Vagina (tissue), 2 donors: Measurements from ENCODE around the gene DAG1. TPM values are rescaled to one million over a fixed set of nuclear protein-coding genes. Genes with fewer than 3 reads are reported as not detected.

Experiments used
- DNase-seq, 2 donors: peaks; one replicate each; pipeline ENCODE4 v3.0.0-alpha.2; 2017; ENCODE audit errors: extremely low spot score in 2 of 2
- H3K27ac ChIP-seq: fragments of 200-600 bp; sonication (generic); one replicate; pipeline ENCODE4 v1.5.1; 2019
- H3K27me3 ChIP-seq: fragments of 200-600 bp; sonication (generic); one replicate; pipeline ENCODE4 v1.5.1; 2019
- H3K36me3 ChIP-seq, 2 donors: fragments of 200-600 bp; sonication (generic); one replicate each; pipeline ENCODE4 v1.5.1; 2017 to 2019
- H3K4me1 ChIP-seq: fragments of 200-600 bp; sonication (generic); one replicate; pipeline ENCODE4 v1.5.1; 2019
- H3K4me3 ChIP-seq, 2 donors: fragments of 200-600 bp; sonication (generic); 1 replicate in 1 of 2; 2 replicates in 1 of 2; pipeline ENCODE4 v1.5.1; 2016 to 2019
- H3K9me3 ChIP-seq: fragments of 200-600 bp; sonication (generic); one replicate; pipeline ENCODE4 v1.5.1; 2019
- POLR2A ChIP-seq, 2 donors: fragments of 450-650 bp; IDR thresholded peaks; one replicate each; pipeline ENCODE4 v1.6.1; 2017; ENCODE audit warnings: antibody characterized with exemption in 2 of 2, mild to moderate bottlenecking in 2 of 2, moderate library complexity in 2 of 2
- POLR2AphosphoS5 ChIP-seq, 2 donors: sonication (generic); formaldehyde crosslinking; IDR thresholded peaks; one replicate each; pipeline ENCODE4 v1.9.0; 2017; ENCODE audit warnings: antibody characterized with exemption in 2 of 2, mild to moderate bottlenecking in 2 of 2, low read depth in 1 of 2; ENCODE audit not compliant: insufficient read depth in 1 of 2
- intact Hi-C: fragments of 100-400 bp; cut with DNase I; formaldehyde crosslinking; loops from one replicate; pipeline ENCODE4 v1.15.1; 2023
- total RNA-seq: library from RNA; depleted of rRNA; stranded (reverse); fragments of >200 nt; gene quantifications from one replicate; pipeline ENCODE4 v1.2.3, GENCODE V29; 2016
- TF ChIP-seq, protein P1 (sequence below), 3 experiments: fragments of 450-650 bp in 2 of 3; fragments of 200-600 bp in 1 of 3; sonication (generic) in 1 of 3; IDR thresholded peaks; one replicate each; pipeline ENCODE4 v1.5.1; 2017 to 2019; ENCODE audit warnings: antibody characterized with exemption in 3 of 3, mild to moderate bottlenecking in 2 of 3, moderate library complexity in 2 of 3

The DAG1 gene
- total RNA-seq, 1 donor from 2014 or later, result 46.7 TPM

DNA sequence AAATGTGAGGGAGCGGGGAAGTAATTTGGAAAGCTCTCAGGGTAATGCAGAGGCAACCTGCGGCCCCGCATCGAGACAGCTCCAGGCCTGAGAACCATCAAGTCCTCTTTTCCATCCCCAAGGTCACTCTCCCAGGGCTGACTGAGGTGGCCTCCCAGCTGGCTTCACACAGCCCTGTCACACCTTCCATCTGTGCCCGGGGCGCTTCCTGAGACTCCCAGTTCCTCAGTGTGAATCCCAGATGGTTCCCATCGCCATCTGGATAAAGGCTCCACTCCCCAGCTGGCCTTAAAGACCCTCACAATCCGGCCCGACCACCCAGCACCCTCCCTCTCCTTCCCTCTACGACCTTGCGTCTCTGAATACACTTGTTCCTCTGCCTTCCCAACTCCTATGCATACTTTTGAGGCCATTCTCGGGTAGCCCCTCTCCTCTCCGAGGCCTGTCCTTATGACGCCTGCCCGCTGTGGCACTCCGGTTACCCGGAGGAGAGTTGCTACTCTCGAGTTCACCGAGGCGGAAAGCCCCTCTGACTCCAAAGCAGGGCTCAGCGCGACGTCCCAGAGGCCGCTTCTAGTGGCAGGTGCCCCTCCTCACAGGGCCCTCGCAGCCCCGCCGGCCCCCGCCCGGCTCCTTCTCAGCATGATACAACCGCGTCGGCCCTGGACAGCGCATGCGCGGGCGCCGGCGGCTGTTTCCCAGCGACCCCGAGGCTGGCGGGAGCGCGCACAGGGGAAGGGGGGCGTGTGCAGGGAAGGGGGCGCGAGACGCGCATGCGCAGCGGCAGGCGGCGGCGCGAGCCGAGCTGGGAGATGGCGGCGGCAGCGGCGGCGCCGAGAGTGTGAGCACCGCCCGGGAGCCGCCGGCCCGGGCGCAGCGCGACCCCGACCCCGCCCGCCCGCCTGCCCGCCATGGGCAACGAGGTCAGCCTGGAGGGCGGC lies 83.9 kb downstream of the DAG1 start, which contains the start of gene BSN:
Gene BSN, plus strand, starts transcription at position 786 of the 941 bp plus-strand sequence. Its CDS starts 126 bp downstream, at position 912.
- intact Hi-C loops, result no loop called here
- H3K4me3 ChIP-seq, result peak within 1 kb of the TSS; percentile 57 to 59
- no peaks in the 10 kb centered on the region for H3K36me3 ChIP-seq
- no peak for DNase-seq
- H3K27me3 ChIP-seq, result no peaks in the 10 kb centered on the region
- no peak within 1 kb of the TSS for H3K27ac ChIP-seq
- no peaks in the 10 kb centered on the region for H3K9me3 ChIP-seq
- H3K4me1 ChIP-seq, result peaks cover 18% of the 10 kb centered on the region
- TF ChIP-seq, protein P1, sequence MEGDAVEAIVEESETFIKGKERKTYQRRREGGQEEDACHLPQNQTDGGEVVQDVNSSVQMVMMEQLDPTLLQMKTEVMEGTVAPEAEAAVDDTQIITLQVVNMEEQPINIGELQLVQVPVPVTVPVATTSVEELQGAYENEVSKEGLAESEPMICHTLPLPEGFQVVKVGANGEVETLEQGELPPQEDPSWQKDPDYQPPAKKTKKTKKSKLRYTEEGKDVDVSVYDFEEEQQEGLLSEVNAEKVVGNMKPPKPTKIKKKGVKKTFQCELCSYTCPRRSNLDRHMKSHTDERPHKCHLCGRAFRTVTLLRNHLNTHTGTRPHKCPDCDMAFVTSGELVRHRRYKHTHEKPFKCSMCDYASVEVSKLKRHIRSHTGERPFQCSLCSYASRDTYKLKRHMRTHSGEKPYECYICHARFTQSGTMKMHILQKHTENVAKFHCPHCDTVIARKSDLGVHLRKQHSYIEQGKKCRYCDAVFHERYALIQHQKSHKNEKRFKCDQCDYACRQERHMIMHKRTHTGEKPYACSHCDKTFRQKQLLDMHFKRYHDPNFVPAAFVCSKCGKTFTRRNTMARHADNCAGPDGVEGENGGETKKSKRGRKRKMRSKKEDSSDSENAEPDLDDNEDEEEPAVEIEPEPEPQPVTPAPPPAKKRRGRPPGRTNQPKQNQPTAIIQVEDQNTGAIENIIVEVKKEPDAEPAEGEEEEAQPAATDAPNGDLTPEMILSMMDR (IDR thresholded peaks at IDR 0.05), result peak in 1 of 3 experiments; percentile 7
- TF ChIP-seq POLR2A (IDR thresholded peaks at IDR 0.05) (no peak), POLR2AphosphoS5 (IDR thresholded peaks at IDR 0.05; ENCODE audit: insufficient read depth in 1 of 2, low read depth in 1 of 2) (peak; percentile 21 to 59)

DNA sequence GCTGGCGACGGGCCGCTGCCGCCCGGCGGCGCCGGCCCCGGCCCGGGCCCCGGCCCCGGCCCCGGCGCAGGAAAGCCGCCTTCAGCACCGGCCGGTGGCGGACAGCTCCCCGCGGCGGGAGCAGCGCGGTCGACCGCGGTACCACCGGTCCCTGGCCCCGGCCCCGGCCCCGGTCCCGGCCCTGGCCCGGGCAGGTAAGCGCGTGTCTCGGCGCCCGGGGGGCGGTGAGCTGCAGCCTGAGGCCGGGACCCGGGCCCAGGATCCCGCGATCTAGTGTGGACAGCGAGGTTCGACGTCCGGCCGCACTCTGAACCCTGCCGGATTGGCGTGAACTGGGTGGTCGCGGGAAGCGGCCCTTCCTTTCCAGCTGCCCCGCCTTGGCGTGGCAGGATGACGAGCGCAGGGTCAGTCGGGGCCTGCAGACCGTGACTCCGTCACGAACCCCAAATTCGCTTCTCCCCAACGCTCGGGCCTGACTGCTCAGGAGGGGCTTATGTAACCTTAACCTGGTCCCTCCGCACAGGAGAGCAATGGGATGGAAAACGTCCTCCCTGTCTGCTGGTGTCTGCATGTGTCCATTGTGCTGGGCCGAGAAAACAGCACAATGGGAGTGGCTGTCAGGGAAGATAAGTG lies 84.7 kb downstream of the DAG1 start:
- no peak for TF ChIP-seq POLR2AphosphoS5 (IDR thresholded peaks at IDR 0.05; ENCODE audit: insufficient read depth in 1 of 2, low read depth in 1 of 2)
- no peak for TF ChIP-seq POLR2A (IDR thresholded peaks at IDR 0.05)
- TF ChIP-seq, protein P1 (IDR thresholded peaks at IDR 0.05), result no peak
- intact Hi-C loops, result no loop called here
- H3K27ac ChIP-seq, result no peak overlapping the region
- peaks cover 18% of the 10 kb centered on the region for H3K4me1 ChIP-seq
- H3K4me3 ChIP-seq, result peak overlapping the region; percentile 34 to 57
- no peaks in the 10 kb centered on the region for H3K9me3 ChIP-seq
- no peaks in the 10 kb centered on the region for H3K36me3 ChIP-seq
- no peaks in the 10 kb centered on the region for H3K27me3 ChIP-seq
- no peak for DNase-seq

DNA sequence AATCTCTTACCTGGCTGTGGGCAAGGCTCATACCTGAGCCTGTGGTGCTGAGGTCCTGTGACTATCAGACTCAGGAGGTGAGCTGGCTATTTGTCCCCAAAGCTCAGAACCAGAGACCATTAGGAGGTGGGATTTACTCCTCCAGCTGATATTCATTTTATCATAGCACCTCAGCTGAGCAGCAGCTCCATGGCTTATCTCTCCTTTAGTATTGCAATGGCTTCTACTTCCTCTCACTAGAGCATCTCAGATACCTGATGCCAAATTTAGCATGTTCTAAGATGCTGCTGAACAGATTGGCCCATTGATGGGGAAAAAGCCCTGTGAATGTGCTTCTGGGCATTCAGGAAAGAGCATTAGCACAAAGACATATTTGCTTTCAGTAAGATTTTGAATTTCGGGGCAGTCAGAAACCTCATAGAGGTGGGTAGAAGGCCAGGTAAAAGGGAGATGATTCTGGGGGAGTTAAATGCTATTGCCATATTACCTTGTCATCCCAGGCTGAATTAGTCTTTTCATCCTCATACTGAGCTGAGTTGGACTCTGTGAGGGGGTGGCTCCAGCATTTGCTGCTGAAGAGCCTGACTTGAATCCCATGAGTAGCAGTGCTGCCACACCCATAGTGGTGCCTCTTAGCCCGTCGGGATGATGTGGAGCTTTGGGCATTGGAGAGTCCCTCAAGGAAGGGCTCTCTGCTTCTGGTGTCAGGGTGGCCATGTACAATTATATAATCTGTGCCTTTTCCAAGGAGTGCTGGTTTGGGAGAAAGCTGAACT lies 86.6 kb downstream of the DAG1 start:
- intact Hi-C loops, result no loop called here
- TF ChIP-seq POLR2A (IDR thresholded peaks at IDR 0.05), result no peak

DNA sequence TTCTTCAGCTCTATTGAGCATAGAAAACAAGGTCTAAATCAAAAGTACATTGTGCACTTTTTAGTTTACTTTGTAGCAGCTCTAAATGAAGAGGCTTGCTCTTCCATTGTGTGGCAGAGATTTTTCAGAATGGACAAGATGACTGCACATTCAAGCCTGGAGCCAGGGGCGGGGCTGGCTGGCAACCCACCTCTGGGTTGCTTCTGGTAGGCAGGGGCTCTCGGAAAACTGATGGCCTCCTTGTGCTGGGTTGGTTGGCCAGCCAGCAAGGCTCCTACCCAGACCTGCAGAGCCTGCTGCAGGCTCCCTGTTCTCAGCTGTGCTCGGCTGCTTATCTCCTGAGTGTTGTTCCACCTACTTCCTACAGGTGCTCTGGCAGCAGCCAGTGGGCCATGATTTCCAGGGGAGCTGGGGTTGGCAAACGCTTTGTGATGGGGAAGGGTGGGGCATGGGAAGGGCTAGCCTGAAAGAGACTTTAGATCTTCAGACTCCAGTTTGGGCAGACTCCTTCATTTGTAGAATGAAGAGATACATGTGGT lies 93.0 kb downstream of the DAG1 start:
- DNase-seq, result no peak
- intact Hi-C loops, result no loop called here
- H3K4me1 ChIP-seq, result no peaks in the 10 kb centered on the region
- H3K36me3 ChIP-seq, result no peaks in the 10 kb centered on the region
- TF ChIP-seq, protein P1 (IDR thresholded peaks at IDR 0.05), result no peak
- TF ChIP-seq POLR2A (IDR thresholded peaks at IDR 0.05), result no peak
- TF ChIP-seq POLR2AphosphoS5 (IDR thresholded peaks at IDR 0.05; ENCODE audit: insufficient read depth in 1 of 2, low read depth in 1 of 2), result no peak
- H3K4me3 ChIP-seq, result no peak overlapping the region
- H3K27ac ChIP-seq, result no peak overlapping the region
- H3K9me3 ChIP-seq, result no peaks in the 10 kb centered on the region
- H3K27me3 ChIP-seq, result no peaks in the 10 kb centered on the region

More for the DNA sequence above, 86.6 kb downstream of the DAG1 start:
- Histone ChIP-seq H3K27ac (no peak overlapping the region), H3K4me1 (peaks cover 18% of the 10 kb centered on the region), H3K4me3 (no peak overlapping the region), H3K36me3 (no peaks in the 10 kb centered on the region), H3K27me3 (no peaks in the 10 kb centered on the region), H3K9me3 (no peaks in the 10 kb centered on the region)
- DNase-seq, result no peak

DNA sequence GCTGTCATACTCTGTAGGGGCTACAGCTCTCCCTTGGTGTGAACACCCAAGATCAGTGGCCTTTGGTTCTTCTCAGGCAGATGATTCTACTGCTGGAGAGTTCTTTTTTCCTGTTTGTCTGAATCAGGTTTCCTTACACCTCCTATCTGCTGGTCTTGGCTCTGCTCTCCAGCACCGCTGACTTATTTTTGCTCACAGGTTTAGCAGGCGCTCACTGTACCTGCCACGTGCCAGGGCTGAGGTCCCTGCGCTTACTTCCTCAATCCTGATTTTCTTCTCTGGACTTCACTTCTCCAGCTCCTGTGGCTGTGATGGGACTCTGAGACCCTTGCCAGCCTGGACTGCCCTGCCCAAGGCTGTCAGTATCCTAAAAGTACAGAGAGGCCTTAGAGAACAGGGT lies 93.7 kb downstream of the DAG1 start:
- Histone ChIP-seq H3K27me3 (no peaks in the 10 kb centered on the region), H3K36me3 (no peaks in the 10 kb centered on the region), H3K4me3 (no peak overlapping the region), H3K9me3 (no peaks in the 10 kb centered on the region), H3K4me1 (no peaks in the 10 kb centered on the region), H3K27ac (no peak overlapping the region)
- intact Hi-C loops, result no loop called here
- TF ChIP-seq POLR2AphosphoS5 (IDR thresholded peaks at IDR 0.05; ENCODE audit: insufficient read depth in 1 of 2, low read depth in 1 of 2), result no peak
- TF ChIP-seq, protein P1 (IDR thresholded peaks at IDR 0.05), result no peak
- no peak for TF ChIP-seq POLR2A (IDR thresholded peaks at IDR 0.05)
- no peak for DNase-seq
